ENCODE data around the gene ZNF784.
A peak's percentile ranks its signal among the peaks of the same experiment; 100 is the strongest.

ZNF784 gene

GRCh38 chr19:55643003-55643886, 18.9 kb upstream of the ZNF784 start, which contains the start of gene ZNF581:
TSS of gene ZNF581 (plus strand) at chr19:55643649. CDS start at chr19:55644572, 923 bp downstream.
- no peaks in the 10 kb centered on the region for H3K9me2 ChIP-seq (ENCODE audit: low read depth, low read length)
- H2AFZ ChIP-seq (ENCODE audit: low read length), result no peak within 1 kb of the TSS
- H3K4me2 ChIP-seq (ENCODE audit: low read length), result peak within 1 kb of the TSS; percentile 87
- H3K36me3 ChIP-seq (ENCODE audit: insufficient read depth, low read length), result peaks cover 26% of the 10 kb centered on the region
- H3K79me2 ChIP-seq (ENCODE audit: insufficient read depth, low read length), result peaks cover 10% of the 10 kb centered on the region
- H3K27me3 ChIP-seq (ENCODE audit: insufficient read depth, low read length), result no peaks in the 10 kb centered on the region
- H3K9ac ChIP-seq (ENCODE audit: low read length), result peak within 1 kb of the TSS; percentile 96
- no peaks in the 10 kb centered on the region for H3K9me3 ChIP-seq (ENCODE audit: low read length)
- H3F3A ChIP-seq (ENCODE audit: insufficient read depth, low read length), result peaks cover 9% of the 10 kb centered on the region; the same call in 1 of the 2 replicates
- peaks cover 60% of the 10 kb centered on the region for H3K4me1 ChIP-seq (ENCODE audit: insufficient read depth, low read length, severe bottlenecking)
- H4K20me1 ChIP-seq (ENCODE audit: insufficient read depth, low read length), result no peaks in the 10 kb centered on the region
- peak within 1 kb of the TSS; percentile 94 for H3K27ac ChIP-seq (ENCODE audit: low read depth, low read length, poor library complexity, severe bottlenecking)
- peak within 1 kb of the TSS; percentile 89 for H3K4me3 ChIP-seq (ENCODE audit: low read depth, low read length, poor library complexity, severe bottlenecking)
- TF ChIP-seq EZH2 (IDR thresholded peaks at IDR 0.05; ENCODE audit: borderline replicate concordance, low read length), result no peak
- TF ChIP-seq CTCF (IDR thresholded peaks at IDR 0.05; ENCODE audit: low read length), result no peak

GRCh38 chr19:55642153-55643002, 18.0 kb upstream of the ZNF784 start:
- peak overlapping the region; percentile 94 for H3K27ac ChIP-seq (ENCODE audit: low read depth, low read length, poor library complexity, severe bottlenecking)
- no peaks in the 10 kb centered on the region for H3K9me3 ChIP-seq (ENCODE audit: low read length)
- H3K9me2 ChIP-seq (ENCODE audit: low read depth, low read length), result no peaks in the 10 kb centered on the region
- peaks cover 9% of the 10 kb centered on the region; the same call in 1 of the 2 replicates for H3F3A ChIP-seq (ENCODE audit: insufficient read depth, low read length)
- peaks cover 10% of the 10 kb centered on the region for H3K79me2 ChIP-seq (ENCODE audit: insufficient read depth, low read length)
- peaks cover 57% of the 10 kb centered on the region for H3K4me1 ChIP-seq (ENCODE audit: insufficient read depth, low read length, severe bottlenecking)
- no peaks in the 10 kb centered on the region for H4K20me1 ChIP-seq (ENCODE audit: insufficient read depth, low read length)
- no peaks in the 10 kb centered on the region for H3K27me3 ChIP-seq (ENCODE audit: insufficient read depth, low read length)
- TF ChIP-seq EZH2 (IDR thresholded peaks at IDR 0.05; ENCODE audit: borderline replicate concordance, low read length) (no peak), CTCF (IDR thresholded peaks at IDR 0.05; ENCODE audit: low read length) (no peak)
- H3K4me3 ChIP-seq (ENCODE audit: low read depth, low read length, poor library complexity, severe bottlenecking), result peak overlapping the region; percentile 89
- peak overlapping the region; percentile 87 for H3K4me2 ChIP-seq (ENCODE audit: low read length)
- peak overlapping the region; percentile 96 for H3K9ac ChIP-seq (ENCODE audit: low read length)
- peaks cover 26% of the 10 kb centered on the region for H3K36me3 ChIP-seq (ENCODE audit: insufficient read depth, low read length)
- H2AFZ ChIP-seq (ENCODE audit: low read length), result no peak overlapping the region

- Histone ChIP-seq H3K4me1 (ENCODE audit: insufficient read depth, low read length, severe bottlenecking) (peaks cover 54% of the 10 kb centered on the region), H3K9me2 (ENCODE audit: low read depth, low read length) (no peaks in the 10 kb centered on the region), H3K4me2 (ENCODE audit: low read length) (peak overlapping the region; percentile 87), H3K9ac (ENCODE audit: low read length) (peak overlapping the region; percentile 96), H2AFZ (ENCODE audit: low read length) (no peak overlapping the region), H3K4me3 (ENCODE audit: low read depth, low read length, poor library complexity, severe bottlenecking) (peak overlapping the region; percentile 89), H3K27me3 (ENCODE audit: insufficient read depth, low read length) (no peaks in the 10 kb centered on the region), H3K36me3 (ENCODE audit: insufficient read depth, low read length) (peaks cover 26% of the 10 kb centered on the region), H3K79me2 (ENCODE audit: insufficient read depth, low read length) (peaks cover 10% of the 10 kb centered on the region), H4K20me1 (ENCODE audit: insufficient read depth, low read length) (no peaks in the 10 kb centered on the region), H3F3A (ENCODE audit: insufficient read depth, low read length) (0 out of 2 replicates have a peak, but pooled peaks cover 3% of the 10 kb centered on the region), H3K27ac (ENCODE audit: low read depth, low read length, poor library complexity, severe bottlenecking) (peak overlapping the region; percentile 94), H3K9me3 (ENCODE audit: low read length) (no peaks in the 10 kb centered on the region)
- TF ChIP-seq EZH2 (IDR thresholded peaks at IDR 0.05; ENCODE audit: borderline replicate concordance, low read length), result no peak
- TF ChIP-seq CTCF (IDR thresholded peaks at IDR 0.05; ENCODE audit: low read length), result no peak
These were observed 17.2 kb upstream of the ZNF784 start for GRCh38 chr19:55641426-55642152.
